ENCODE measurements around the gene PFN1. TPM values are rescaled to one million over a fixed set of nuclear protein-coding genes. Genes with fewer than 3 reads are reported as not detected.

PFN1 gene
- total RNA-seq, 2 experiments from 2014 or later, result 1,726 to 1,759 TPM

DNA sequence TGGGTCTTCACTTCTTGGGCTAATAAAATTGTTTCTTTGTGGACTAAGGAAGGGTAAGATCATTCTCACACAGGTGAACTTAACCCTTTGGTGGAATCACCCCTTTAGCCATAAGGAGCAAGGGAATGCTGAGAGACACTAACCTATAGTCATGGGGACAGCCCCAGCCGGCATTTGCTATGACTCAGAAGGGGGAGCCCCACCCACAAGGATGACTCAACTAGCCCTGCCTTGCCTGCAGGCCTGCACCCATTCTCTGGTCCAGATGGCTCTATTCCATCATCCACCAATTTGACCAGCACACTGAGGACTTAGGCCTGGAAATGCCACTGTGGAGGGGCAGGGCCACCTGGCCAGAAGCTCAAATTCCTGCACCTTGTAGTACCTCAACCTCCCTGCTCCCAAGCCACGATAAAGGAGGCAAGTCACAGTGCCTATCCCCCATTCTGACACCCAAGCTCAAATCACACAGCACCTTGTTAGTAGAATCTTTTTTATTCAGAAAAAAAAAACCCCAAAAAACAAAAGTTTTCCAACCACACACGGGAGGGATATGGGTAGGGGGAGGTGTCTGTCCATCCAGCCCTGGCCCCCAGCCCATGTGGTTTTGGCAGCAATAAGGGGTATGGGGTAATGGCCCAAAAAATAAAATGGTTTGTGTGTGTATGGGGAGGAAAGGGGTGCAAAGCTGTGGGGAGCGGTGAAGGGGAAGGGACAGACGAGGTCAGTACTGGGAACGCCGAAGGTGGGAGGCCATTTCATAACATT lies 3.0 kb downstream of the PFN1 start:
- Mint-ChIP-seq H3K27ac (peak overlapping the region; percentile 99), H3K4me1 (ENCODE audit: low read depth) (peaks cover 45% of the 10 kb centered on the region), H3K9me3 (no peaks in the 10 kb centered on the region), H3K4me3 (peak overlapping the region; percentile 97), H3K27me3 (no peaks in the 10 kb centered on the region), H3K36me3 (ENCODE audit: low read depth) (peaks cover 73% of the 10 kb centered on the region)
- DNase-seq (peak; percentile 95), ATAC-seq (peak; percentile 37)
- intact Hi-C loops (cut with micrococcal nuclease), result loop anchor here (2.0 kb wide), 1 partner anchor 21 kb away; the partner anchor contains the start of gene SPAG7
- TF ChIP-seq, protein P1, sequence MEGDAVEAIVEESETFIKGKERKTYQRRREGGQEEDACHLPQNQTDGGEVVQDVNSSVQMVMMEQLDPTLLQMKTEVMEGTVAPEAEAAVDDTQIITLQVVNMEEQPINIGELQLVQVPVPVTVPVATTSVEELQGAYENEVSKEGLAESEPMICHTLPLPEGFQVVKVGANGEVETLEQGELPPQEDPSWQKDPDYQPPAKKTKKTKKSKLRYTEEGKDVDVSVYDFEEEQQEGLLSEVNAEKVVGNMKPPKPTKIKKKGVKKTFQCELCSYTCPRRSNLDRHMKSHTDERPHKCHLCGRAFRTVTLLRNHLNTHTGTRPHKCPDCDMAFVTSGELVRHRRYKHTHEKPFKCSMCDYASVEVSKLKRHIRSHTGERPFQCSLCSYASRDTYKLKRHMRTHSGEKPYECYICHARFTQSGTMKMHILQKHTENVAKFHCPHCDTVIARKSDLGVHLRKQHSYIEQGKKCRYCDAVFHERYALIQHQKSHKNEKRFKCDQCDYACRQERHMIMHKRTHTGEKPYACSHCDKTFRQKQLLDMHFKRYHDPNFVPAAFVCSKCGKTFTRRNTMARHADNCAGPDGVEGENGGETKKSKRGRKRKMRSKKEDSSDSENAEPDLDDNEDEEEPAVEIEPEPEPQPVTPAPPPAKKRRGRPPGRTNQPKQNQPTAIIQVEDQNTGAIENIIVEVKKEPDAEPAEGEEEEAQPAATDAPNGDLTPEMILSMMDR (IDR thresholded peaks at IDR 0.05), result no peak
- POLR2A ChIA-PET, result interaction anchor here (1.0 to 20.8 kb wide), 8 partner anchors 9 to 52 kb away, joined by 3 to 627 read pairs (median 7); partner anchors contain the start of genes CHRNE, INCA1, KIF1C and SPAG7
- CTCF ChIA-PET, result interaction anchor here (1.4 to 2.8 kb wide), 4 partner anchors 22 to 42 kb away, joined by 3 to 8 read pairs (median 6); partner anchors contain the start of genes CHRNE and SPAG7

DNA sequence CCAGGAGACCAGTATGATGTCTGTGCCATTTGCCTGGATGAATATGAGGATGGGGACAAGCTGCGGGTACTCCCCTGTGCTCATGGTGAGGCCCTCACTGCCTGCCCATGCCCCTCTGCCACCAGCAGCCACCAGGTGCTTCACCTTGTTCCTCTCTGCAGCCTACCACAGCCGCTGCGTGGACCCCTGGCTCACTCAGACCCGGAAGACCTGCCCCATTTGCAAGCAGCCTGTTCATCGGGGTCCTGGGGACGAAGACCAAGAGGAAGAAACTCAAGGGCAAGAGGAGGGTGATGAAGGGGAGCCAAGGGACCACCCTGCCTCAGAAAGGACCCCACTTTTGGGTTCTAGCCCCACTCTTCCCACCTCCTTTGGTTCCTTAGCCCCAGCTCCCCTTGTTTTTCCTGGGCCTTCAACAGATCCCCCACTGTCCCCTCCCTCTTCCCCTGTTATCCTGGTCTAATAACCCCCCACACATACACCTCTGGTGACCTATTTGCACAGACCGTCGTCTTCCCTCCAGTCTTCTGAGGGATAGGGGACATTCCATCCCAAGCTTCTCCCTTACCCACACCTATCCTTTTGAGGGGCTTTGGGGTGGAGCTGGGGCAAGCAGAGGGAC lies 3.7 kb downstream of the PFN1 start:
- peak overlapping the region; percentile 97 for H3K4me3 Mint-ChIP-seq
- H3K27me3 Mint-ChIP-seq, result no peaks in the 10 kb centered on the region
- TF ChIP-seq, protein P1 (IDR thresholded peaks at IDR 0.05), result no peak
- intact Hi-C loops (cut with micrococcal nuclease), result loop anchor here (2.0 kb wide), 1 partner anchor 22 kb away; the partner anchor contains the start of gene SPAG7
- no peaks in the 10 kb centered on the region for H3K9me3 Mint-ChIP-seq
- H3K4me1 Mint-ChIP-seq (ENCODE audit: low read depth), result peaks cover 45% of the 10 kb centered on the region
- peaks cover 76% of the 10 kb centered on the region for H3K36me3 Mint-ChIP-seq (ENCODE audit: low read depth)
- DNase-seq (peak; percentile 64), ATAC-seq (no peak)
- POLR2A ChIA-PET, result interaction anchor here (1.0 to 20.8 kb wide), 8 partner anchors 8 to 53 kb away, joined by 3 to 627 read pairs (median 7); partner anchors contain the start of genes CHRNE, INCA1, KIF1C and SPAG7
- CTCF ChIA-PET, result no interaction called here
- H3K27ac Mint-ChIP-seq, result peak overlapping the region; percentile 99

DNA sequence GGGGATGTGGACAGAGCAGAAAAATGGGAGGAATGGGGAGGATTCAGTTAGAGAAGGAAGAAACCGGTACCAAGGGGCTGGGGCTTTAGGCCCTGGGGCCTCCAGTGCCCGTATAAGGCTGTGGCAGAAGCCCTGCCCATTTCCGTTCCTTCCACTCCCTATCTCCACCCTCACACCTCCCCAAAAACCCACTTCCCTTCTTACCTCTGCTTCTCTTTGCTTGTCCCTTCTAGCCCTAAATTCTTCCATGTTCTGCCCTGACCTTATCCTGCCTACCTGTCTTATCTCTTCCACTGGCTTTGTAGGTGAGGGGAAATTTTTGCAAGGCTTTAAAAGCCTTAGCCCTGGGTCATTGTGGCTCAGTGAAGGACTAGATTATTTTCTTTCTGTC lies 4.2 kb downstream of the PFN1 start:
- CTCF ChIA-PET, result interaction anchor here (0.7 kb wide), 1 partner anchor 35 kb away, joined by 3 read pairs; no protein-coding TSS in a partner anchor
- peak; percentile 17 for ATAC-seq
- TF ChIP-seq, protein P1 (IDR thresholded peaks at IDR 0.05), result no peak

GRCh38 chr17:4942760-4943508 lies 5.4 kb downstream of the PFN1 start:
- DNase-seq (no peak), ATAC-seq (no peak)
- H3K27me3 Mint-ChIP-seq, result no peaks in the 10 kb centered on the region
- TF ChIP-seq, protein P1 (IDR thresholded peaks at IDR 0.05), result no peak
- H3K4me1 Mint-ChIP-seq (ENCODE audit: low read depth), result peaks cover 54% of the 10 kb centered on the region
- peaks cover 86% of the 10 kb centered on the region for H3K36me3 Mint-ChIP-seq (ENCODE audit: low read depth)
- no peaks in the 10 kb centered on the region for H3K9me3 Mint-ChIP-seq
- peak overlapping the region; percentile 98 for H3K27ac Mint-ChIP-seq
- ChIA-PET CTCF (interaction anchor here (1.4 kb wide), 1 partner anchor 34 kb away, joined by 5 read pairs; no protein-coding TSS in a partner anchor), POLR2A (interaction anchor here (1.0 to 20.8 kb wide), 6 partner anchors 9 to 54 kb away, joined by 3 to 627 read pairs (median 6); partner anchors contain the start of genes C17orf107, CHRNE, ENO3 and INCA1)
- H3K4me3 Mint-ChIP-seq, result peak overlapping the region; percentile 97
- intact Hi-C loops (cut with micrococcal nuclease), result no loop called here

More for the DNA sequence above, 4.2 kb downstream of the PFN1 start:
- Mint-ChIP-seq H3K27me3 (no peaks in the 10 kb centered on the region), H3K4me1 (ENCODE audit: low read depth) (peaks cover 45% of the 10 kb centered on the region), H3K9me3 (no peaks in the 10 kb centered on the region), H3K4me3 (peak overlapping the region; percentile 97), H3K27ac (peak overlapping the region; percentile 99), H3K36me3 (ENCODE audit: low read depth) (peaks cover 77% of the 10 kb centered on the region)
- peak; percentile 75 for DNase-seq
- POLR2A ChIA-PET, result interaction anchor here (1.0 to 20.8 kb wide), 7 partner anchors 8 to 44 kb away, joined by 3 to 627 read pairs (median 8); partner anchors contain the start of genes CHRNE and SPAG7
- intact Hi-C loops (cut with micrococcal nuclease), result loop anchor here (2.0 kb wide), 1 partner anchor 23 kb away; the partner anchor contains the start of gene SPAG7

Data from activated CD8-positive, alpha-beta T cell treated with anti-CD3 and anti-CD28 coated beads for 36 hours (primary cell).